GM21737 (cell line): ENCODE measurements around the gene SCFD1.
"Not testable (repeated sequence)": the region's sequence is repeated elsewhere in the genome, so short reads cannot be mapped to it uniquely, and the experiment has no call there.

Source experiments
- ATAC-seq: cut with Tn5 transposase; IDR thresholded peaks from one replicate; pipeline ENCODE4 v1.9.1; 2021; ENCODE audit warnings: mild to moderate bottlenecking, moderate library complexity; ENCODE audit not compliant: unreplicated experiment

Gene SCFD1

DNA sequence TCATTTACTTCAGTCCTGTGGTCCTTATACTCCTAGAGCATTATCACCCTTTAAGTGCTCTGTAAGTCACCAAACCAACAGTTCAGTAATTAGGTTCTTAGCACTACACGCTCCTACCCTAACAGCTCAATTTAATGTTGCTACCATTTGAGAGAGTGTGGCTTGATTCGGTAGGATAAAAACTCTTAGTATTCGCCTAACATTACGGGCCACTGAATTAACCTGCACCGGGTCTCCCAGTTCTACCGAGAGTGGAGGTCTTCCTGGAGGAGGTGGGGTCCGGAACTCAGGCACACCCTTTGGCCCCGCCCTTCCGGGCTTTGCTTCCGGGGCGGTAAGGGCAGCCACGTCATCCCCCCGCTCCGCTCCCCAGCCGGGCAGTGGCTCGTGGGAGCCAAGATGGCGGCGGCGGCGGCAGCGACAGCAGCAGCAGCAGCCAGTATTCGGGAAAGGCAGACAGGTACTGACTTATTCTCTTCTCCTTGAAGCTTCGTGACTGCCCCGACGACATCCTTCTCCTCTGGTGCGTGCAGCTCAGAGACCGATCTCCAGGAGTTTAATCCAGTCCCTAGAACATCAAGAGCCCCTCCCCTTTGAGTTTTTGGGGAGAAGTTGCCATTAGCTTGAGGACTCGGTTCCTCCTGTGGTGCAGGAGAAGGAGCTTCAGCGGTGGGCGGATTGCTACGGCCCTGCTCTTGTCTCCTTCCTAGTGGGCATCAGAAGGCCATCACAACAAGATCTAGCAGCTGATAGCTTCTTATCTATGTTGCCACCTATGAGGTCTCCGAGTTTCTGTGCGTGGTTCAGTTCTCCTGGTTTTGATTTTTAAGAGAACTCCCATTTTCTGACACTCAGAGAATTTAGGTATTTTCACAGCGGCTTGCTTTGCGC, at the start of gene SCFD1:
SCFD1 (plus strand) TSS at position 380 of the 891 bp plus-strand sequence; CDS start at position 400, 20 bp downstream.
- peak; percentile 96 for ATAC-seq

GRCh38 chr14:30572771-30573170, 49.3 kb upstream of the SCFD1 start:
- ATAC-seq = no peak

GRCh38 chr14:30573226-30573814, 48.8 kb upstream of the SCFD1 start:
- ATAC-seq = no peak

- no peak for ATAC-seq
Observed at GRCh38 chr14:30573966-30574365, 48.2 kb upstream of the SCFD1 start.

- not testable (repeated sequence) for ATAC-seq
Observed at GRCh38 chr14:30574777-30575176, 47.3 kb upstream of the SCFD1 start.

DNA sequence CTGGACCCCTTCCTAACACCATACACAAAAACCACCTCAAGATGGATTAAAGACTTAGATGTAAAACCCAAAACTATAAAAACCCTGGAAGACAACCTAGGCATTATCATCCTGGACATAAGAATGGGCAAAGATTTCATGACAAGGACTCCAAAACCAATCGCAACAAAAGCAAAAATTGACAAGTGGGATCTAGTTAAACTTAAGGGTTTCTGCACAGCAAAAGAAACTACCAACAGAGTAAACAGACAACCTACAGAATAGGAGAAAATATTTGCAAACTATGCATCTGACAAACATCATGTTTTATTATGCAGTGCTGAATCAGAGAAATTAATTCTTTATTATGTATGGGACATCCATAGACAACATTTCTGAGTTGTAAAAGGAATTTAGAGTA, 45.8 kb upstream of the SCFD1 start:
- not testable (repeated sequence) for ATAC-seq

- ATAC-seq = no peak
Observed at GRCh38 chr14:30580616-30581282, 41.4 kb upstream of the SCFD1 start.

- no peak for ATAC-seq
Observed at GRCh38 chr14:30581283-30581625, 40.9 kb upstream of the SCFD1 start.

DNA sequence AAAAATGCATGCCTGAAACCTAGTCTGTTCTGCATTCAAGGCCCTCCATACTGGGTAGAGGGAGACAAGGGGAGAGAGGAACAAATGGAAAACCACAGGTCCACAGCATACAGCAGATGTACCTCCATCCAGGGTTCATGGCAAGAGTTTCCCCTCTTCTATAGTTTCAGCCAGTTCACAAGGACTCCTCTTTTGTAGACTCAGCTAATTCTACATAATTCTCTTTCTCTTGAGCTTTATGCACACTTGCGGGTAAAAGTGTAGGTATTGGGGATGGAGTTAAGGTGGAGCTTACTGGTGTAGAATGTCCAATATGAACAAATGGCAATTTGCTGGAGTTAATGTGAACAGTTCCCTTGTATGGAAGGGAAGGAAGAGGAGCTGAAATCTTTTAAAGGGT, 39.7 kb upstream of the SCFD1 start:
- ATAC-seq = no peak

GRCh38 chr14:30584058-30584630, 38.0 kb upstream of the SCFD1 start:
- no peak for ATAC-seq

- no peak for ATAC-seq
Observed at GRCh38 chr14:30585204-30585603, 36.9 kb upstream of the SCFD1 start.

DNA sequence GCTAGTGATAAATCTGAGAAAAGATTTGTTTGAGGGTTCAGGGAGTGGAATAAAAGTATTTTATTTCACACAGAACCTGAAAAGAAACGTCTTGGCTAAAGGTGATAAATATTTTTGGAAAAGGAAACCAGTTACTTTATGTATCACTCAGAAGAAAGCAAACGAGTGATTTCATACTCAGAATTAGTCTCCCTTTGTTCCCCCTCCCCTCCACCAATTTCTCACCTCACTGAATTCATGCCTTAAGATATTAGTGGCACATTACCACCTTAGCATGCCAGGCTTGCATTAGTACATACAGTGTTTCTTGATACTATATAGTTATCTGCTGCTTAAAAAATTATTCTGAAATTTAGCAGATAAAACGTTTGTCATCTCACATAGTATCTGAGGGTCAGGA, 35.0 kb upstream of the SCFD1 start:
- no peak for ATAC-seq

- no peak for ATAC-seq
Observed at GRCh38 chr14:30588873-30589272, 33.2 kb upstream of the SCFD1 start.

DNA sequence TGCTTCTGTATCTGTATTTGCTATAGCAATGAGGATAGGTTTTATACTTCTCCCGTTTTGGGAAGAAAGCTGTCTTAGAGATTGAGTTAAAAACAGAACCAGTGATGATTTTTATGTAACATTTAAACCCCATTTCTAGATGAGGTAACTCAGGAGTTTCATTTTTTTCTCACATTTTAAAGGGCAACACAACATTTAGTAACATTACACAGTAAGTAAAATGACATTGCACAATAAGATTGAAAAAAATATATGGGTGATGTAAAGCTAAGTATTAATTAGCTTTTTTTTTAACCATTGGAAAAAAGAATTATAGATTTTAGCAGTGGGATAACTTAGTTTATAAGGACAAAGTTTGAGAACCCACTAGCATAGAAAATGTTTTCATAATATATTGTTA, 25.2 kb upstream of the SCFD1 start:
- no peak for ATAC-seq

DNA sequence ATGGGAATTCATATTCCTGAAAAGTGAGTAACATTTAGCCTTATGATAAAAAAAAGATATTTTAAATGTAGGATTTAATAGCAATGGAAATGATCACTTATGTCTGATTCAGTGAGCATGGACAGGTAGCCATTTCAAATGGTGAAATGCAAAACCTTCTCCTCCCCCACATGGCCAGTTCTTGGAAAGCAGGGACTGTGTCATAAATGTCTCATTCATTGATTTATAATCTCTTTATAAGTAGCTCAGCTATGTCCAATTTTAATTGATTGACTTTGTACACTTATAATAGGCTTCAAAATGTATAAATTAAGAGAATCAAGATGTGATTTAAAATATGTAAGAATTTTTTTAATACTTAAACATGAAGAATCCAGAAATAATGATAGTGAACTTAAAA, 24.6 kb upstream of the SCFD1 start:
- ATAC-seq = no peak

DNA sequence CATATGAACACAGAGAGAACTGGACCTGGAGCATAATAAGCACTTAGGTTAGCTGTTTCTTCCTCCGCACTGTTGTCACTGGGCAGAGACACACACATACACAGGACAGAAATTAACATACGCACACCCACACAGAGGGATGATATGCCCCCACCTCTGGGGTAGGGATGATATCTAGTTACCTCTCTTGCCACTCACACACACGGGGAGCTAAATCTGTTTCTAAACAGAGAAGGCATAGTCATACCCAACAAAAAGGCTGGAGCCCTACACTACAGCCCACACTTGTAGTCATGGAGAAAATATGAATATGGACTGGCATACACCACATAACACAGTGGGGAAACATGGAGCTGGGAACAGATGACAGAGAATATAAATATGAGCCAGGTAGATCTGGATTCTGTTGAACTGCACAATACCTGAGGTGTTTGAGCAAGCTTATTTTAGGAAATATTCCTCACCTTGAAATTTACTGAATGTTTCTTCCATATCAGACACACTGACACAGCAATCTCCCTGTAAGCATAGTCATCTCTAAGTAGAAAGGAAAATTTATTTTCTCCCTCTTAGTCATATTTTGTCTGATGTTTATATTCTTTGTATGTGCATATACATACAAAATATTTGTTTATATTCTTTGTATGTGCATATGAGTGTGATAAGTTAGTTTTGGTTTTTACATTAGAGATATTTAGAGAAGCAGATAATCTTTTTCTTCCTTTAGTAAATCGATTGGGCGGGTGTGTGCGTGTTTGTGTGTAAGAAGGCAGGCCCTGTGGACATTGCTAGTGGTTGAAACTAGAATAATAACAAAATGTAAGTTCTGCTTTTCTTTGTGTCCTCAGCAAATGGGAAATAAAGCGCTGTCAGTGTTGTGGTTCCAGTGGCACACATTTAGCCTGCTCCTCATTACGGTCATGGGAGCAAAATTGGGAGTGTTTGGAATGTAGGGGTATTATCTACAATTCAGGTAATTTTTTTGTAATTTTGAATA, 20.9 kb upstream of the SCFD1 start:
- no peak for ATAC-seq

- no peak for ATAC-seq
Observed at GRCh38 chr14:30603402-30603801, 18.7 kb upstream of the SCFD1 start.

DNA sequence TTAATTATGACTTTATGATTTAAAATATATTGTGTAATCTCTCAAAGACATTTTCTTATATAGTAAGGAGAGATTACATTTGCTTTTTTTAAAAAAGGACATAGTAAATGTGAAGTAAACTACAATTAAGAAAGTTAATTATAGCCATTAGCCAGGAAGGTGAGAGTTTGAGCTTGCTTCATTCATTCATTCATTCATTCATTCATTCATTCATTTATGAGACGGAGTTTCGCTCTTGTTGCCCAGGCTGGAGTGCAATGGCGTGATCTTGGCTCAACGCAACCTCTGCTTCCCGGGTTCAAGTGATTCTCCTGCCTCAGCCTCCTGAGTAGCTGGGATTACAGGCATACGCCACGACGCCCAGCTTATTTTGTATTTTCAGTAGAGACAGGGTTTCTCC, 17.4 kb upstream of the SCFD1 start:
- ATAC-seq = not testable (repeated sequence)

DNA sequence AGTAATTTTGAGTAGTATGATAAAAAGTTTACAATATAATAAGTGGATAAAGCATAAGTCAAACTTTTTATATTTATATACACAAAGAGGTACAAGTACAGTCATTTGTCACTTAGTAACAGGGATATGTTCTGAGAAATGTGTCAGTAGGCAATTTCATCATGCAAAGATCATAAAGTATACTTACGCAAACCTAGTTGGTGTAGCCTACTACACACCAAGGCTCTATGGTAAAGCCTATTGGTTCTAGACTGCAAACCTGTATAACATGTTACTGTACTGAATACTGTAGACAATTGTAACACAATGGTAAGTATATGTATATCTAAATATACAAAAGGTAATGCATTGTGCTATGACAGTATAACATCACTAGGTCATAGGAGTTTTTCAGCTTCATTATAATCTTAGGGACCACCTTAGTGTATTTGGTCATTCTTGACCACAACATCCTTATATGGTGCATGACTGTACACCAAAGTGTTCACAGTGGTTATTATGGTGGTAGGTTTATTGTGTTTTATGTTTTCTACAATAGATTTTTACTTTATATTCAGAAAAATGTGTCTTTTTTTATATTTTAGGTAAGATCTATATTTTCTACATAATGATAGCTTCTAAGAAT, 14.9 kb upstream of the SCFD1 start:
- no peak for ATAC-seq

GRCh38 chr14:30608533-30609006, 13.5 kb upstream of the SCFD1 start:
- no peak for ATAC-seq
